ENCODE measurements around the gene CUL2.

DNA sequence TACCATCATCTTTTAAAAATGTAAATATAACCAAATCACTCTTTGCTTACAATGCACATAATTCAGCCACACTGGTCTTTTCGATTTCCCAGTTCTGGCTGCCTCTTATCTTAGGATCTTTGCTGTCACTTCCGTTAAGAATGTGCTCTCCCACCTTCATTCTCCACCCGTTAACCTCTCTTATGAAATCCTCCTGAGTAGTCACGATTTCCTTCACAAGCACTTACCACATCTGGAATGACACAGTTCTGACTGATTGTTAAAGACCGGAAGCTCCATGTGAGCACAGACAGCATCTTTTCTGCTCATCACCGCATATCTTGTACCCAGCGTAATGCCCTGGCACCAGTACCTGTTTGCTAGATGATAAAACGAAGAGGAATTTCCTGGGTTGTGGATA is 84.3 kb downstream of the CUL2 start:
- TF ChIP-seq YY1 (IDR thresholded peaks at IDR 0.05; ENCODE audit: insufficient read depth, insufficient read length) (no peak), ZNF274 (IDR thresholded peaks at IDR 0.05; ENCODE audit: low read depth, low read length) (no peak), SUZ12 (IDR thresholded peaks at IDR 0.05; ENCODE audit: extremely low read depth, insufficient read depth, insufficient read length) (no peak)
